Measurements from ENCODE around the gene ITSN2.
"Not testable (repeated sequence)": the region's sequence is repeated elsewhere in the genome, so short reads cannot be mapped to it uniquely, and the experiment has no call there.

The ITSN2 gene

DNA sequence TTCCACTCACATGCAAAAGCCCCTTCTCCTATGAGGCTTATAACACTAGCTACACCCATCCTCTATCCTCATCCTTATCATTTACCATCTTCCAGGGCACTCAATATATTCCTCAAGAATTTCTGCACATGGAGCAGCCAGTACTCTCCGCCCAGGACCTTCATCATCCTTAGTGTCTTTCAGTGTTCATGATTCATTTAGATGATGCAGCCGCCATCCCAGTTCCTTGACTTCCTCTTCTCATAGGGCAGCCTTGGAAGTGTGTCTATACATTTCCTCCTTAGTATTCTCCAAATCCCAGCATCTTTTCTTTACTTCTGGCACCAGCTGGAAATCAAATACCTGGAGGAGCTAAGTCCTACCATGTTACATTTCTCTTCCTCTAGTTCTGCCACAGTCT, 3.0 kb upstream of the ITSN2 start:
- no peak for DNase-seq (ENCODE audit: low read depth in 1 of 2, low spot score in 1 of 2)

DNA sequence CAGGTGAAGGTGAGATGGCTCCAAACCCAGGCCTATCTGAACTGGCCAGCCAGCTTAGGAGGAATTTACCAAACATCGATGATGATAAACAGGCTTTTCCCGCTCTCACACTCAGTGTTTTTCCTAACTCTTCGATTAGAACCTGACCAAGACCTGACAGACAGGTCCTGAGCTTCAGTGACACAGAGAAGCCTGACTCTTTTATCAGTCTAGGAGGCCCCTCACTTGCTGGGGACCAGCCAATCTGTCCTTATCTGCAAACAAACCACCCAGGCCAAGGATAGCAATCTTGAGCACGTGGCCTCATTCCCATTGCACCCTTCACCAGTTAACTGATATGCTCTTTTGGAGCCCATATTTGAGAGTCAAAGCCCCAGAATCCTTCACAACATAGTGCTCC, 1.9 kb upstream of the ITSN2 start:
- no peak for DNase-seq (ENCODE audit: low read depth in 1 of 2, low spot score in 1 of 2)

DNA sequence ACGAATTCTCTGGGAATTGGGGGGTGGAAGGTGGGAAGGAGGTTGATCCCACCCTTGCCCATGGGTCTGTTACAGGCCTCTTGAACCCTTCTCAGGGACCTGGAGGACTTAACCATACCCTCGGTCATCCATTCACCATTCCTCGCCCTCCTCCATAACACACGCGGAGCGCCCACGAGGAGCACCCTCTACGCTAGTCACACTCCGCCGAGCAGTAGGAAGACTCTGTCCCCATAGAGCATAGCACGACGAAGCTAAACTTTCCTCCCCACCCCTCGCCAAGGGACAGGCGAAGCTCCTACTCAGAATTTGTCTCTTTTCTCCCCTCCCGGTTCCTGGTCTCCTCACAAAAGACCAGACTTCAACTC, 611 bp upstream of the ITSN2 start:
- no peak for DNase-seq (ENCODE audit: low read depth in 1 of 2, low spot score in 1 of 2)

DNA sequence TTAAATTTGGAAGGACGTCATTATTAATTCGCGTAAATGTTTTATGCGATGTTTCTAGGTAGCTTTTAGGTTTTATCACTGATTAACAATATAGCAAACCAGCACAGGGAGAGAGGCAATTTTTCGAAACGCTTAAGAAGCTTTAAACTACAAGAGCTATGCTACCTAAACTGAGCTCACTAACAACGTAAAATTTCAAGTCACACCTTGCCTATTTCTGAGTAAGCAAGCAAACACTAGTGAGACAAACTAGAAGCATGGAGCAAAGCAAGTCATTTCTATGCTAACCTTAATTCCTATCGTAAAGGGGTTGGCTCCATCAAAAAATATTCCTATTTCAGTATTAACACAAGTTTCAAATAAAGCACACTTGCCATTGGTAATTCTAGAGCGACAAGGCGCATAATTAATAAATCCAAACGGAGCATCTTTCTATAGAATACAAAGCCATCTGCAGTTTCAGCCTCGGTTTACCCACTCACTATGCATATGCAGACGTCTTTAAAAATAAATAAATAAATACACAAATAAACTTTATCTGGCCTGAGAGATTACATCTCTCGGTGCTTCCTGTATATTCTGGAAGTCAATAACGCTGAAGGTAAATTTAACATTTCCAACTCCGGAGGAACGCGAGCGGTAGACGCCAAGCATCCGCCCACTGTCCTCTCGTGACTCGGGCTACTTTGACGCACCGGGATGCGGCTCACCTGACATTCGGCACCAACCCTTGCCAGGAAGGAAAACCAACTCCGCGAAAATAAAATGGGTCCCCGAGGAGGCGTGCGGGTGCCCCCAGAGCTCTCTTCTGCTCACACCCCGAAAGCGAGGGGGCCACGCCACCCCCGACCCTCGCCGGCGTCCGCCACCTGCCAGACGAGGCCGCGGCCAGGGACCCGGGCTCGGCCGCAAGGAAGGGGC, 947 bp downstream of the ITSN2 start:
- peak; percentile 7 to 25 for DNase-seq (ENCODE audit: low read depth in 1 of 2, low spot score in 1 of 2)

DNA sequence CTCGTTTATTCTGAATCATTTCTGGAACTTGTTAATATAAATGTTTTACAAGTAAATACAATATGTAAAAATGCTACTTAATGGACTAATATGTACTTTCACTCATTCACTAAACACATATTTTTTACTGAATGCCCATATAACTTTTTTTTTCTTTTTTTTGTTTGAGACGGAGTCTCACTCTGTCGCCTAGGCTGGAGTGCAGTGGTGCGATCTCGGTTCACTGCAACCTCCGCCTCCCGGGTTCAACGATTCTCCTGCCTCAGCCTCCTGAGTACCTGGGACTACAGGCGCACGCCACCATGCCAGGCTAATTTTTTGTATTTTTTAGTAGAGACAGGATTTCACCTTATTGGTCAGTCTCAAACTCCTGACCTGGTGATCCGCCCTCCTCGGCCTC, 2.6 kb downstream of the ITSN2 start:
- DNase-seq (ENCODE audit: low read depth in 1 of 2, low spot score in 1 of 2): not testable (repeated sequence)

DNA sequence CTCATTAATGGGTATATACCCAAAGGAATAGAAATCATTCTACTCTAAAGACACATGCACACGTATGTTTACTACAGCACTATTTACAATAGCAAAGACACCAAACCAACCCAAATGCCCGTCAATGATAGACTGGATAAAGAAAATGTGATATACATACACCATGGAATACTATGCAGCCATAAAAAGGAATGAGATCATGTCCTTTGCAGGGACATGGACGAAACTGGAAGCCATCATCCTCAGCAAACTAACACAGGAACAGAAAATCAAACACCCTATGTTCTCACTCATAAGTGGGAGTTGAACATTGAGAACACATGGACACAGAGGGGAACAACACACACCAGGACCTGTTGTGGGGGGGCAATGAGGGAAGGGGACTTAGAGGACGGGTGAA, 3.2 kb downstream of the ITSN2 start:
- DNase-seq (ENCODE audit: low read depth in 1 of 2, low spot score in 1 of 2): not testable (repeated sequence)

DNA sequence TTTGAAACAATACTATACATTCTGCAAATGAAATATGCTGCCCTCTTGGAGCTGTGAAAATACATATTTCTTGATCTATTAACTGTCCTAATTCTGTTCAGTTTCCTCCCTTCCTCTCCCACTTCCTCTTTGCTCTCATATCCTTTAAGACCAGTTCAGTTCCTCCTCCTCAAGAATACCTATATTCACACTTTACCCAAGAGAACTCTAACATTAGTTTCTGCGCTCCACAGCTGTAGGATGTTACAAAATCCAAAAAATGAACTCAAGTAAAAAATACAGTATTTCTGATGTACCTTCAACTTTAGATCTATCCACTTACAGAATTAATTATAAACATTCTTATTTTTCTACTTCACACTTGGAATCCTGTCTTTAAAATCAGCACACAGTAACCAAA, 5.4 kb downstream of the ITSN2 start:
- no peak for DNase-seq (ENCODE audit: low read depth in 1 of 2, low spot score in 1 of 2)

DNA sequence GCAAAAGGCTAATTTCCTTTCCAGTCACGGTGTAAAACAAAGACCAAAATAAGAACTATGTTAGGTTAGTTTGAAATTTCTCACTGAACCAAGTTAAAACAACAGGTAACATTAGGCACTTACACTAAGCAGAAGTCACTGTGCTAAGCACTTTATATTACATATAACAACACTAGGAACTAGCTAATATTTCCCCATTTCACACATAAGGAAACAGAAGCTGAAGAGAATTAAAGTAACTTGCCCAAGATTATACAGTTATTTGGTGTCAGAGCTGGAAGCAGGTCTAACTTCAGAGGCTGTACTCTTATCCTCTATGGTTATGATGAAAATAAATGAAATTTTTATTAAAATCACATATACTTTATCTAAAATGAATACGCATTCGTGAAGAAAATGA, 5.9 kb downstream of the ITSN2 start:
- DNase-seq (ENCODE audit: low read depth in 1 of 2, low spot score in 1 of 2): no peak

DNA sequence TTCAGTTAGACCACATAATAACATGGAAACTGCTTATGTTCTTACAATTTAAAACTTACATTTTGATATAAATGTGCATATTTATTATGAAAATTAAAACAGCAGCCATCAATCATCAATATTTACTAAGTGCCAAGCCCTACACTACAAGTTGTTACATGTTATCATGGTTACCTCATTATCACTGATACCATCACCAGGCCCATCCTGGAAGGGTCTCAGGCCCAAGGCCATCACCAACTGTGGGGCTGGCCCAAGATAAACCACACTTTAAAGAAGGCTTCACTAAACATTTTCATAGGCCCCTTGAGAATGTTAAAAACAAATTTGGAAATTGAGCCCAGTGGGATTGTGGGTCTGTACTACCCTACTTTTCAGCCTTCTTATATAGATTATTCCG, 6.4 kb downstream of the ITSN2 start:
- no peak for DNase-seq (ENCODE audit: low read depth in 1 of 2, low spot score in 1 of 2)

DNA sequence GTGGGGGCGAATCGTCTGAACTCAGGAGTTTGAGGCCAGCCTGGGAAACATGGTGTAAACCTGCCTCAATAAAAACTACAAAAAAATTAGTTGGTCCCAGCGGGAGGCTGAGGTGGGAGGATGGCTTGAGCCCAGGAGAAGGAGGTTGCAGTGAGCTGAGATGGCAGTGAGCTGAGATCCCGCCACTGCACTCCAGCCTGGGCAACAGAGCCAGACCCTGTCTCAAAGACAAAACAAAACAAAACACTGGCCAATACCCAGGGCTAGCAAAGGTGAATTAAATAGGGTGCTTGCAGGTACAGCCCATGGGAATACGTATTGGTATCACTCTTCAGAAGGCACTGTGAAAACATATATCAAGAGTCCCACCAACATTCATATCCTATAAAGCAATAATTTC, 7.0 kb downstream of the ITSN2 start:
- no peak for DNase-seq (ENCODE audit: low read depth in 1 of 2, low spot score in 1 of 2)

DNA sequence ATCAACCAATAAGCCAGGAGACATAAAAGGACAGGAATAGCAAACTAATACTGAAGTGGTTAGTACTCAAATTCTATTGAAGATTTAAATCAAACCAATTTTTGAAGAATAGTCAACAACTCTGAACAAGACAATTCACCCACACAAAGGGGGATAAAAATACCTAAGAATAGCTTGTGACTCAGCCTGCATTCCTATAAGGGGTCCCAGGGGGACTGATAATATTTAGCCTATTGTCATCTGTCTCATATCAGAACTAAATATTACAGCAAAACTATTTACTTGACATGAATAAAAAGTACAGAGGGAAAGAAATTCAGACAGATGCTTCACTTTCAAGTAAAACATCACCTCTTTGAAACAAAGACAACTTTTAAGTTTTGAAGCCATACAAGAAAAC, 7.7 kb downstream of the ITSN2 start:
- DNase-seq (ENCODE audit: low read depth in 1 of 2, low spot score in 1 of 2): no peak

DNA sequence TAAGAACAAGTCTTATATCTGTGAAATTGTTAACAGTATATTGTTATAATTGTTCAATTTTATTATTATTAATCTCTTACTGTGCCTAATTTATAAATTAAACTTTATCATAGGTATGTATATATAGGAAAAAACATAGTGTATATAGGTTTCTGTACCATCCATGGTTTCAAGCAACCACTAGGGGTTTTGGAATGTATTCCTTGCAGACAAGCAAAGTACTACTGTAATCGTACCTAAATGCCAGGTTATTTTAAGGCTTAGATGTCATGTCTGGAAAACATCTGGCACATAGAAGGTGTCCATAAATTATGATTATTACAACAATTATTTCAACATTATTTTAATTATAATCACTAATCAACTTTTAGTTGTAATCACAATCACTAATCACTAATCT, 8.4 kb downstream of the ITSN2 start:
- DNase-seq (ENCODE audit: low read depth in 1 of 2, low spot score in 1 of 2): no peak

DNA sequence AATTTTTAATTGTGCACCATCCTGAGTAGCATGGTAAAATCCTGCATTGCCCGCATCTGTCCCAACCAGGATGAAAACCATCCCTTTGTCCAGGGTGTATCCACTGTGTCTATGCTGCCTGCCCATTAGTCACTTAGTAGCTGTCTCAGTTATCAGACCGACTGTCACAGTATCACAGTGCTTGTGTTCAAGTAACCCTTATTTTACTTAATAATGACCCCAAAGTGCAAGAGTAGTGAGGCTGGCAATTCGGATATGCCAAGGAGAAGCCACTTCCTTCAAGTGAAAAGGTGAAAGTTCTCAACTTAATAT, 8.8 kb downstream of the ITSN2 start:
- DNase-seq (ENCODE audit: low read depth in 1 of 2, low spot score in 1 of 2): no peak

DNA sequence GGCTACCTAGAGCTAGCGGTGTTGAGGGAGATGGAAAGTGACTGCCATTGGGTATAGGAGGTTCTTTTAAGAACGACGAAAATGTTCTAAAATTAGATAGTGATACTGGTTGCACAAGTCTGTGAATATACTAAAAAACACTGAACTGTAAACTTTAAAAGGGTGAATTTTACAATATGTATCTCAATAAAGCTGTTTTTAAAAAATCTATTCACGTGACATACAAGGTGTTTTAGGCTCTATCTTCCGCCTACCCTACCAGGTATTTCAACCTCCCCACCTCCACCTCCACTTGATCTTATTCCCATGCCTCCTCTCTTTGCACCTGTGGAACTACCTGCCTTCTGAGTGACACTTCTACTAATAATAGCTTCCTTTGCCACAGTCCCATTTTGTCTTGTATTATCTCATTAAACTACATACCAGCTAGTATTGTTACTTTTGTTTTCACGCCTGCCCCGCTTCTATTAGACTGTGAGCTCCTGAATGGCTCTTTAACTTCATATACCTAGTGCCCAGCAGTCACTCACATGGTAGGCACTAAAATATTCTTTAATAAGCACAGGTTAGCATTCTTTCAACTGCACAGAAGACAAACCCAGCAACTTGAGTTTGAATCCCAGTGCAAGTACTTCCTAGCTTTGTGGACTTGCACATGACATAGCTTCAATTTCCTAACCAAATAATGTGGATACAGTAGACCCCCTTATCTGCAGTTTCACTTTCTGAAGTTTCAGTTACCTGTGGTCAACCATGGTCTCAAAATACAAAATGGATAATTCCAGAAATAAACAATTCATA, 9.3 kb downstream of the ITSN2 start:
- no peak for DNase-seq (ENCODE audit: low read depth in 1 of 2, low spot score in 1 of 2)

DNA sequence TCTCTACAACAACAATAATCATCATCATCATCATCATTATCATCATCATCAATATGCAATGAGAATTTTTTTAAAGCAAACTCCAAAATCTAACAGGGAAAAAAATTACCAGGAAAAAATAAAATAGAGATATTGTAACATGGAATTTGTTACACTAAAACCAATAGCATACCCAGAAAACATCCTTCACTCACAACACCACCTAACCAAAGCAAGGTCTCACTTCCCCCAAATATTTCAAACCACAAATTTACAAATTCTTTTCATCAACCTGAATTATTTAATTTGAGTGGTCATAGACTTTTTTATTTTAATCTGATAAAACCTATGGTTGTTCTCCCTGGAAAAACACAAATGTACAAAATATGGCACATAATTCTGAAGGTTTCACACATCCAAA, 11.2 kb downstream of the ITSN2 start:
- DNase-seq (ENCODE audit: low read depth in 1 of 2, low spot score in 1 of 2): no peak

DNA sequence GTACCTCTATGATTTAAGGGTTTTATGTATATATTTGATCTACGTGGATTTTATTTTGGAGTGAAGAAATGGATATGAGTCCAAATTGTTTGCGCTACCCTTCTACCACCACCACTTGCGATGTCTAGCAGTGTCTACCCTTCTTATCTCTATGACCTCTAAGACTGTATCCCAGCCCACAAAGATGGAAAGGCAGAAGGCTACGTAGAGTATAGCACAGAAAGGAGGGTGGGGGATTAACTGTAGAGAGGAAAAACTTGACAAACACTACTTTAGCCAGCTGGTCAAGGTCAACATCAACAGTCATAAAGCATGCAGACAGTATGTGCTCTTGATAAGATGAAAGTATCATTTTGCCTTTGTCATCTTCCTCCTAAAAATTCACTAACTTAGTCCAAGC, 14.4 kb downstream of the ITSN2 start:
- DNase-seq (ENCODE audit: low read depth in 1 of 2, low spot score in 1 of 2): no peak

DNA sequence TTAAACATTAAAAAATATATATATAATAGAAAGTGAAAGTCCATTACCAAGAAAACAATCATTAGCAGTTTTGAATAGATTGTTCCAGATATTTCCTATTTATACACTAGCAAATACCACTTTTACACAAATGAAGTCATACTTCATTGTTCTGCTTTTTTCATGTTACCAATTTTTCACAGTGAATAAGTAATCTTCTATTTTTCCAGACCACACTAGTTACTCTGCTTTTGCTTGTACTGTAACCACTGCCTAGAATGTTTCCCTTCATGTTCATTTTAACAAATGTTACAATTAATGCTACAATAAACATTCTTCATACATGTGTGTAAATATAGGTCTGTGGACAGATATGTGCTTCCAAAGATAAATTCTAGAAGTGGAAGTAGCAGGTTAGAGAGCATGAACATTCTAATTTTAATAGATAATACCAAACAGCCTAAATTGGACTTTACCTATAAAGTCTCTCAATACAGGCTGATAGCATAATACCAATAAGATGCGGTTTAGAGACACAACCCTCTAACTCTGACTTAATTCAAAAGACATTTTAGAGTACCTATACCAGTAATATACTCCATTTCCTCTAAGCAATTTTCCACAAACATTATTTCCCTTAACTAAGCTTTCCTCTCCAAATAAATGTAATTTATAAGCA, 17.0 kb downstream of the ITSN2 start:
- DNase-seq (ENCODE audit: low read depth in 1 of 2, low spot score in 1 of 2): no peak

DNA sequence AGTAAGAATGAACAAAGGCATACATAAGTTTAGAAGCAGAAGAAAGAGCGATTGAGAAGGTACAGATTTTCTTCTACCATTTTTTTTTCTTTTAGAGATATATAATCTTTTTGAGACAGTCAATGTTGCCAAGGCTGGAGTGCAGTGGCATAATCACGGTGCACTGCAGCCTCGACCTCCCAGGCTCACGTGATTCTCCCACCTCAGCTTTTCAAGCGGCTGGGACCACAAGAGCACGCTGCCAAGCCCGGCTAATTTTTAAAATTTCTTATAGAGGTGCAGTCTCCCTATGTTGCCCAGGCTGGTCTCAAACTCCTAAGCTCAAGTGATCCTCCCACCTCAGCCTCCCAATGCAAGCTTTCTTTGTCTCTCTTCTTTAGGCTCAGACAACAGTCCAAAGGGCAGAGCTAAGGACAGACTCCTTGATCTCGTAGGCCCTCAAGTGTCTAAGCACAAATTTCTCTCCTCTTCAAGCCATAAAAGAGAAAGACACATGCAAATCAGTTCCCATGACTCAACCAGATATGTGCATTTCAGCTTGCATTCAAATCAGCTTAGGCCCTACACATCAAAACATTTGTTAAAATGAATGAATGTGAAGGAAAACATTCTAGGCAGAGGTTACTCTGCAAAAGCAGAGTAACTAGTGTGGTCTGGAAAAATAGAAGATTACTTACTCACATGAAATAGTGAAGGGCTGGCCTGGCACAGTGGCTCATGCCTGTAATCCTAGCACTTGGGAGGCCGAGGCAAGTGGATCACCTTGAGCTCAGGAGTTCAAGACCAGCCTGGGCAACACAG, 18.0 kb downstream of the ITSN2 start:
- no peak for DNase-seq (ENCODE audit: low read depth in 1 of 2, low spot score in 1 of 2)

DNA sequence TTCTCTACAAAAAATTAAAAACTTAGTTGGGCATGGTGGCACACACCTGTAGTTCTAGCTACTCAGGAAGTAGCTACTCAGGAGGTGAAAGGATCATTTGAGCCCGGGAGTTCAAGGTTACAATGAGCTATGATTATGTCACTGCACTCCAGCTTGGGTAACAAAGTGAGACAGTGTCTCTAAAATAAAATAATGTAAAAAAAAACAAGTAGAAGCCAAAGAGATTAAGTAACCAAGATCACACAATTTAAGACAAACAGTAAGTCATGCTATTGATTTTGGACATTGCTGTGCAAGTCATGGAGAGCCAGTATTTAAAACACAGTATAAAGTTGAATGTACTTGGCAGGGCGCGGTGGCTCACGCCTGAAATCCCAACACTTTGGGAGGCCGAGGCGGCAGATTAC, 20.5 kb downstream of the ITSN2 start:
- DNase-seq (ENCODE audit: low read depth in 1 of 2, low spot score in 1 of 2): no peak

DNA sequence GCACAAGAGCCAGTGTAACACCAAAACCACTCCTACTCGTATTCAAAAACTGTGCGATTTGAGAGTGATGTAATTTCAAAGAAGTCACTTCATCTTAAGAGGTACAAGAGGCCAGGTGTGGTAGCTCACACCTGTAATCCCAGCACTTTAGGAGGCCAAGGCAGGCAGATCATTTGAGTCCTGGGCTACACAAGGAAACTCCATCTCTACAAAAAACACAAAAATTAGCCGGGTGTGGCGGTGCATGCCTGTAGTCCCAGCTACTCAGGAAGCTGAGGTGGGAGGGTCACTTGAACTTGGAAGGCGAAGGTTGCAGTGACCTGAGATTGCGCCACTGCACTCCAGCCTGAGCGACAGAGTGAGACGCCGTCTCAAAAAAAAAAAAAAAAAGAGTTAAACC, 21.2 kb downstream of the ITSN2 start:
- DNase-seq (ENCODE audit: low read depth in 1 of 2, low spot score in 1 of 2): not testable (repeated sequence)

DNA sequence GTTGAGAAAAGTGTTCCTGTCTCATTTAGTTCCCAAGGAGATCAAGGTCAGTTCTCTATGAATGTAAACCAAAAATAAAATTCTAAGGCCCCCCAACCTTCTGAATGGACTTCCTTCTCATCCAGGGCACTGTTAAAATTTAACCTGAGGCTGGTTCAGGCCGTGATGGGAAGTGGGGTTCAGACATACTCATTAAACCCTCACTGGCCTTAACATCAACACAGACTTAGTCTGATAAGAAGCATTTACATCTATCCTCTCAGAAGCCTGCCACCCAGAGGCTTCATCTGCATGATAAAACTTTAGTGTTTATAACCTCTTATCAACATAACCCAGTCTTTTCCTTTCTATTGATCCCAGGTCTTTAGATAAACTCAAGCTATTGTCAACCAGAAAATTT, 22.4 kb downstream of the ITSN2 start:
- DNase-seq (ENCODE audit: low read depth in 1 of 2, low spot score in 1 of 2): no peak

All from stimulated activated CD4-positive, alpha-beta T cell treated with anti-CD3 and anti-CD28 coated beads, Interleukin-15, amount 100 ng/mL, for 1 hour (primary cell).